ENCODE measurements around the gene TMEM50A. TPM values are rescaled to one million over a fixed set of nuclear protein-coding genes. Genes with fewer than 3 reads are reported as not detected.
"Not testable (repeated sequence)": the region's sequence is repeated elsewhere in the genome, so short reads cannot be mapped to it uniquely, and the experiment has no call there.

The TMEM50A gene
- total RNA-seq, 1 experiment from 2014 or later = 95.9 TPM

DNA sequence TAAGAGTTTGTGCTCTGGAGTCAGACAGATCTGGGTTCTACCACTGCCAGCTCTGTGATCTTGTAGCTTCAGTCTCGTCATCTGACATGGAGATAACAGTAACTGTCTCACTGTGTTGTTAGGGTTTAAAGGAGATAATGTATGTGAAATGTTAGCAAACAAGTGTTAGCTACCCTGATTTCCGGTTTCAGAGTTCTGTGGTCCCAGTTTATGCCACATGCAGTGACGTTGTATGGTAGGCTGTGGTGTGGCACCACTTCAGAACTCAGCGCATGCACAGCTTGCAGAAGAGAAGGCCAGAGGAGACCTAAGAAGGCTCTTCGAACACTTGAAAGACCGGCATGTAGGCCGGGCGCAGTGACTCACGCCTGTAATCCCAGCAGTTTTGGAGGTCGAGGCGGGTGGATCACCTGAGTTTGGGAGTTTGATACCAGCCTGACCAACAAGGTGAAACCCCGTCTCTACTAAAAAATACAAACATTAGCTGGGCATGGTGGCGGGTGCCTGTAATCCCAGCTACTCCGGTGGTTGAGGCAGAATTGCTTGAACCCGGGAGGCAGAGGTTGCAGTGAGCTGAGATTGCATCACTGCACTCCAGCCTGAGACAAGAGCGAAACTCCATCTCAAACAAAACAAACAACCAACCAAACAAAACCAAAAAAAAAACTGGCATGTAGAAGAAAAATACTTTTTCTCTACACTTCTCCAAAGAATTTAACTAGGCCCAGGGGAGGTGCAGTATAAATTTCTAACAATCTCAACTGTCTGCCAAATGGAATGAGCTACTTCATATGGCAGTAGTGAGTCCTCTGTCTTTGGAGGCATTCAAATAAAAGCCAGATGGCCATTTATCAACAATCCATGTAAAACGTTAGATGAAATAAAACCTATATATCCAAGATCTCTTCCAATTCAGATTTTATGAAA lies 10.0 kb upstream of the TMEM50A start:
- H2AK5ac ChIP-seq (ENCODE audit: insufficient read length, low read length); H4K5ac ChIP-seq (ENCODE audit: insufficient read length, low read depth, low read length); H4K91ac ChIP-seq (ENCODE audit: insufficient read length, low read depth, low read length); H3K27ac Mint-ChIP-seq; H3K36me3 Mint-ChIP-seq (ENCODE audit: insufficient read depth in 1 of 3, low read depth in 3 of 3); H2BK120ac ChIP-seq (ENCODE audit: low read depth, low read length, poor library complexity, severe bottlenecking); H3K79me1 ChIP-seq (ENCODE audit: insufficient read depth, low read depth, low read length, poor library complexity, severe bottlenecking); H3K4me1 Mint-ChIP-seq; H2BK12ac ChIP-seq (ENCODE audit: insufficient read length, low read depth, low read length); H3K27me3 Mint-ChIP-seq (ENCODE audit: low read depth); H3K14ac ChIP-seq (ENCODE audit: insufficient read depth, low read length); H4K8ac ChIP-seq (replicated peaks; ENCODE audit: insufficient read length, low read depth, low read length); H3K18ac ChIP-seq (ENCODE audit: insufficient read length, low read depth, low read length); H3K9me3 Mint-ChIP-seq; H3K9me3 ChIP-seq (ENCODE audit: control insufficient read depth, low read depth, low read length); H2AFZ ChIP-seq (ENCODE audit: low read length); DNase-seq; H3K27me3 ChIP-seq (ENCODE audit: insufficient read depth, low read length); H3K4ac ChIP-seq (ENCODE audit: low read depth, low read length); H3K9ac ChIP-seq (ENCODE audit: extremely low read depth, insufficient read length, low read length); H3T11ph ChIP-seq (ENCODE audit: low read length); H3K56ac ChIP-seq (ENCODE audit: insufficient read length, low read depth, low read length); H2BK20ac ChIP-seq (ENCODE audit: low read depth, low read length, poor library complexity, severe bottlenecking); H3K79me2 ChIP-seq (ENCODE audit: insufficient read depth, low read length); H2BK15ac ChIP-seq (ENCODE audit: low read depth, low read length); H3K4me3 Mint-ChIP-seq; H4K20me1 ChIP-seq (ENCODE audit: control insufficient read depth, insufficient read depth, insufficient read length); H3K4me1 ChIP-seq (ENCODE audit: insufficient read depth, low read length); H3K27ac ChIP-seq (ENCODE audit: insufficient read length, low read depth, low read length); H3K23me2 ChIP-seq (ENCODE audit: insufficient read length, low read depth, low read length, poor library complexity, severe bottlenecking); H3K23ac ChIP-seq (ENCODE audit: insufficient read length, low read depth, low read length); H3K4me2 ChIP-seq (ENCODE audit: insufficient read depth, insufficient read length, low read length); H2BK5ac ChIP-seq (ENCODE audit: insufficient read length, low read length): not testable (repeated sequence)
- no CpG with 5 or more reads among the region's 17 CpGs for WGBS (ENCODE audit: extremely low coverage, insufficient read length, low lambda C conversion rate)

DNA sequence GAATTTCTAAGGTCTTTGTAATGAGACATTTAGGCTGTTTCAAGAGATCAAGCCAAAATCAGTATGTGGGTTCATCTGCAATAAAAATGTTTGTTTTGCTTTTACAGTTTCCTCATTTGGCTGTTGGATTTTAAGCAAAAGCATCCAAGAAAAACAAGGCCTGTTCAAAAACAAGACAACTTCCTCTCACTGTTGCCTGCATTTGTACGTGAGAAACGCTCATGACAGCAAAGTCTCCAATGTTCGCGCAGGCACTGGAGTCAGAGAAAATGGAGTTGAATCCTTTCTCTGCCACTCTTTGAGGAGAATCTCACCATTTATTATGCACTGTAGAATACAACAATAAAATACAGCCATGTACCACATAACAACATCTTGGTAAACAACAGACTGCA lies 9.3 kb upstream of the TMEM50A start:
- H3K23me2 ChIP-seq (ENCODE audit: insufficient read length, low read depth, low read length, poor library complexity, severe bottlenecking); H3K27ac ChIP-seq (ENCODE audit: insufficient read length, low read depth, low read length); H2BK20ac ChIP-seq (ENCODE audit: low read depth, low read length, poor library complexity, severe bottlenecking); H3K9ac ChIP-seq (ENCODE audit: extremely low read depth, insufficient read length, low read length); DNase-seq; H2BK120ac ChIP-seq (ENCODE audit: low read depth, low read length, poor library complexity, severe bottlenecking); H3K79me2 ChIP-seq (ENCODE audit: insufficient read depth, low read length); H4K20me1 ChIP-seq (ENCODE audit: control insufficient read depth, insufficient read depth, insufficient read length); H3K4me3 Mint-ChIP-seq; H3K14ac ChIP-seq (ENCODE audit: insufficient read depth, low read length); H3T11ph ChIP-seq (ENCODE audit: low read length); H3K36me3 Mint-ChIP-seq (ENCODE audit: insufficient read depth in 1 of 3, low read depth in 3 of 3); H2AFZ ChIP-seq (ENCODE audit: low read length); H3K4ac ChIP-seq (ENCODE audit: low read depth, low read length); H3K9me3 Mint-ChIP-seq; H2BK12ac ChIP-seq (ENCODE audit: insufficient read length, low read depth, low read length); H2BK5ac ChIP-seq (ENCODE audit: insufficient read length, low read length); H3K27ac Mint-ChIP-seq; H2AK5ac ChIP-seq (ENCODE audit: insufficient read length, low read length); H3K23ac ChIP-seq (ENCODE audit: insufficient read length, low read depth, low read length); H3K4me1 Mint-ChIP-seq; H4K8ac ChIP-seq (replicated peaks; ENCODE audit: insufficient read length, low read depth, low read length); H3K18ac ChIP-seq (ENCODE audit: insufficient read length, low read depth, low read length); H3K27me3 ChIP-seq (ENCODE audit: insufficient read depth, low read length); H3K4me1 ChIP-seq (ENCODE audit: insufficient read depth, low read length); H4K91ac ChIP-seq (ENCODE audit: insufficient read length, low read depth, low read length); H3K56ac ChIP-seq (ENCODE audit: insufficient read length, low read depth, low read length); H3K79me1 ChIP-seq (ENCODE audit: insufficient read depth, low read depth, low read length, poor library complexity, severe bottlenecking); H3K27me3 Mint-ChIP-seq (ENCODE audit: low read depth); H3K9me3 ChIP-seq (ENCODE audit: control insufficient read depth, low read depth, low read length); H4K5ac ChIP-seq (ENCODE audit: insufficient read length, low read depth, low read length); H2BK15ac ChIP-seq (ENCODE audit: low read depth, low read length); H3K4me2 ChIP-seq (ENCODE audit: insufficient read depth, insufficient read length, low read length): not testable (repeated sequence)
- WGBS (ENCODE audit: extremely low coverage, insufficient read length, low lambda C conversion rate) = no CpG with 5 or more reads among the region's 4 CpGs
